H9 (cell line): ENCODE results near the gene PUM2. TPM values are rescaled to one million over a fixed set of nuclear protein-coding genes. Genes with fewer than 3 reads are reported as not detected.

Experiments used
- DNase-seq: peaks from one replicate; pipeline ENCODE4 v3.0.0-alpha.2; 2017
- H2AFZ ChIP-seq: one replicate; pipeline ENCODE4 v1.6.1; 2013; ENCODE audit warnings: mild to moderate bottlenecking, low read length, control low read depth, moderate library complexity
- H2AK5ac ChIP-seq: 2 replicates; pipeline ENCODE4 v1.6.1; 2013; ENCODE audit warnings: low read length, control low read depth, mixed read lengths; ENCODE audit not compliant: insufficient read length
- H2BK120ac ChIP-seq: one replicate; pipeline ENCODE4 v1.6.1; 2013; ENCODE audit warnings: low read depth, mild to moderate bottlenecking, low read length, control low read depth, inconsistent platforms; ENCODE audit not compliant: poor library complexity, severe bottlenecking
- H2BK12ac ChIP-seq: 2 replicates; pipeline ENCODE4 v1.6.1; 2013; ENCODE audit warnings: low read length, control low read depth, mixed read lengths, low read depth; ENCODE audit not compliant: insufficient read length
- H2BK15ac ChIP-seq: 2 replicates; pipeline ENCODE4 v1.6.1; 2013; ENCODE audit warnings: low read depth, low read length, control low read depth
- H2BK20ac ChIP-seq: one replicate; pipeline ENCODE4 v1.6.1; 2013; ENCODE audit warnings: low read depth, mild to moderate bottlenecking, low read length, control low read depth, inconsistent platforms; ENCODE audit not compliant: poor library complexity, severe bottlenecking
- H2BK5ac ChIP-seq: 2 replicates; pipeline ENCODE4 v1.6.1; 2013; ENCODE audit warnings: low read length, control low read depth, mixed read lengths; ENCODE audit not compliant: insufficient read length
- H3K14ac ChIP-seq: 2 replicates; pipeline ENCODE4 v1.6.1; 2013; ENCODE audit warnings: low read length, control low read depth; ENCODE audit not compliant: insufficient read depth
- H3K18ac ChIP-seq: 2 replicates; pipeline ENCODE4 v1.6.1; 2013; ENCODE audit warnings: low read depth, mild to moderate bottlenecking, mixed read lengths, low read length, control low read depth; ENCODE audit not compliant: insufficient read length
- H3K23ac ChIP-seq: 2 replicates; pipeline ENCODE4 v1.6.1; 2013; ENCODE audit warnings: low read length, control low read depth, mixed read lengths, low read depth; ENCODE audit not compliant: insufficient read length
- H3K23me2 ChIP-seq: 2 replicates; pipeline ENCODE4 v1.6.1; 2013; ENCODE audit warnings: low read depth, mild to moderate bottlenecking, mixed read lengths, low read length, control low read depth; ENCODE audit not compliant: insufficient read length, poor library complexity, severe bottlenecking
- H3K27ac ChIP-seq: 2 replicates; pipeline ENCODE4 v1.5.1; 2013; ENCODE audit warnings: low read length, control low read depth, mixed read lengths, low read depth; ENCODE audit not compliant: insufficient read length
- H3K27me3 ChIP-seq: 2 replicates; pipeline ENCODE4 v1.6.1; 2013; ENCODE audit warnings: low read length, control low read depth, inconsistent platforms; ENCODE audit not compliant: insufficient read depth
- H3K4ac ChIP-seq: 2 replicates; pipeline ENCODE4 v1.6.1; 2013; ENCODE audit warnings: low read depth, mild to moderate bottlenecking, control low read depth, inconsistent platforms, low read length, moderate library complexity
- H3K4me1 ChIP-seq: 2 replicates; pipeline ENCODE4 v1.6.1; 2013; ENCODE audit warnings: low read length, control low read depth, inconsistent platforms; ENCODE audit not compliant: insufficient read depth
- H3K4me2 ChIP-seq: 2 replicates; pipeline ENCODE4 v1.6.1; 2013; ENCODE audit warnings: low read length, control low read depth, mixed read lengths; ENCODE audit not compliant: insufficient read length, insufficient read depth
- H3K56ac ChIP-seq: 2 replicates; pipeline ENCODE4 v1.6.1; 2013; ENCODE audit warnings: low read depth, mild to moderate bottlenecking, mixed read lengths, low read length, control low read depth; ENCODE audit not compliant: insufficient read length
- H3K79me1 ChIP-seq: 2 replicates; pipeline ENCODE4 v1.6.1; 2013; ENCODE audit warnings: low read depth, mild to moderate bottlenecking, moderate library complexity, low read length, control low read depth, inconsistent platforms; ENCODE audit not compliant: insufficient read depth, poor library complexity, severe bottlenecking
- H3K79me2 ChIP-seq: 2 replicates; pipeline ENCODE4 v1.6.1; 2013; ENCODE audit warnings: low read length, control low read depth, inconsistent platforms; ENCODE audit not compliant: insufficient read depth
- H3K9ac ChIP-seq: 2 replicates; pipeline ENCODE4 v1.6.1; 2013; ENCODE audit warnings: low read length, control low read depth, mixed read lengths; ENCODE audit not compliant: insufficient read length; ENCODE audit errors: extremely low read depth
- H3K9me3 ChIP-seq: one replicate; pipeline ENCODE4 v1.6.1; 2013; ENCODE audit warnings: low read depth, low read length, inconsistent platforms; ENCODE audit not compliant: control insufficient read depth
- H3T11ph ChIP-seq: one replicate; pipeline ENCODE4 v1.6.1; 2013; ENCODE audit warnings: mild to moderate bottlenecking, low read length, control low read depth, inconsistent platforms
- H4K20me1 ChIP-seq: one replicate; pipeline ENCODE4 v1.6.1; 2013; ENCODE audit not compliant: control insufficient read depth, insufficient read length, insufficient read depth
- H4K5ac ChIP-seq: 2 replicates; pipeline ENCODE4 v1.6.1; 2013; ENCODE audit warnings: low read depth, mild to moderate bottlenecking, mixed read lengths, low read length, control low read depth; ENCODE audit not compliant: insufficient read length
- H4K8ac ChIP-seq: replicated peaks from 2 replicates; pipeline ENCODE4 v1.6.1; 2013; ENCODE audit warnings: low read length, control low read depth, mixed read lengths, low read depth; ENCODE audit not compliant: insufficient read length
- H4K91ac ChIP-seq: 2 replicates; pipeline ENCODE4 v1.6.1; 2013; ENCODE audit warnings: low read depth, mild to moderate bottlenecking, moderate library complexity, mixed read lengths, low read length, control low read depth; ENCODE audit not compliant: insufficient read length
- H3K27ac Mint-ChIP-seq, 3 experiments: 2 replicates in 2 of 3; 3 replicates in 1 of 3; pipeline ENCODE4 v1.8.0; 2020 to 2021; ENCODE audit warnings: mixed read lengths in 3 of 3, mild to moderate bottlenecking in 1 of 3, moderate library complexity in 1 of 3
- H3K27me3 Mint-ChIP-seq: 2 replicates; pipeline ENCODE4 v1.8.0; 2021; ENCODE audit warnings: low read depth, mild to moderate bottlenecking, moderate library complexity, mixed read lengths
- H3K36me3 Mint-ChIP-seq, 3 experiments: 2 replicates in 2 of 3; 3 replicates in 1 of 3; pipeline ENCODE4 v1.8.0; 2020 to 2021; ENCODE audit warnings: low read depth in 3 of 3, mixed read lengths in 3 of 3; ENCODE audit not compliant: insufficient read depth in 1 of 3
- H3K4me1 Mint-ChIP-seq, 2 experiments: 2 replicates each; pipeline ENCODE4 v1.8.0; 2020; ENCODE audit warnings: mixed read lengths in 2 of 2
- H3K4me3 Mint-ChIP-seq, 2 experiments: 2 replicates in 1 of 2; 3 replicates in 1 of 2; pipeline ENCODE4 v1.8.0; 2020 to 2021; ENCODE audit warnings: mild to moderate bottlenecking in 2 of 2, mixed read lengths in 2 of 2, moderate library complexity in 1 of 2
- H3K9me3 Mint-ChIP-seq, 2 experiments: 2 replicates in 1 of 2; 3 replicates in 1 of 2; pipeline ENCODE4 v1.8.0; 2020; ENCODE audit warnings: mild to moderate bottlenecking in 2 of 2, mixed read lengths in 2 of 2, moderate library complexity in 1 of 2
- CTCF ChIP-seq: fragments of 200-600 bp; sonication (generic); conservative IDR thresholded peaks from 3 replicates; pipeline ENCODE4 v1.8.0; 2021; ENCODE audit warnings: antibody characterized with exemption, mild to moderate bottlenecking
- WGBS: extraction: QIAGEN DNeasy Blood & Tissue Kit; methylation state at CpG from one replicate; pipeline ENCODE4 v1.1.7; 2013; ENCODE audit warnings: missing lambda C conversion rate, low lambda C conversion rate, mixed read lengths; ENCODE audit not compliant: insufficient read length; ENCODE audit errors: extremely low coverage; 5-methylcytosine and 5-hydroxymethylcytosine counted together
- total RNA-seq: library from RNA; stranded (reverse); gene quantifications from 2 replicates; pipeline ENCODE4 v1.2.1, GENCODE V29; 2021

The PUM2 gene
- total RNA-seq, 1 experiment from 2014 or later = 96.6 TPM

GRCh38 chr2:20200697-20201555, 149.7 kb downstream of the PUM2 start:
- no peak overlapping the region for H4K8ac ChIP-seq
- H3K4ac ChIP-seq = no peak overlapping the region
- H3K27ac ChIP-seq = no peak overlapping the region
- H4K91ac ChIP-seq = no peak overlapping the region
- peaks cover 7 to 12% of the 10 kb centered on the region in 2 experiments for H3K4me1 Mint-ChIP-seq
- H3K56ac ChIP-seq = no peak overlapping the region
- H3K4me1 ChIP-seq = no peaks in the 10 kb centered on the region; the same call in 1 of the 2 replicates
- no peaks in the 10 kb centered on the region; a peak in 1 of 5 replicates for H3K9me3 Mint-ChIP-seq
- H3T11ph ChIP-seq = no peak overlapping the region
- no peaks in the 10 kb centered on the region for H4K20me1 ChIP-seq
- no peak overlapping the region; the same call in 1 of the 2 replicates for H2BK15ac ChIP-seq
- H3K27ac Mint-ChIP-seq = peak overlapping the region in 1 of 3 experiments; percentile 44; a peak in 3 of 7 replicates
- no peak overlapping the region for H3K9ac ChIP-seq
- no peak overlapping the region for H2AFZ ChIP-seq
- H2AK5ac ChIP-seq = no peak overlapping the region
- H3K23me2 ChIP-seq = no peaks in the 10 kb centered on the region
- TF ChIP-seq CTCF = no peak
- no peak overlapping the region for H3K23ac ChIP-seq
- no peak overlapping the region for H3K4me2 ChIP-seq
- no peak overlapping the region for H4K5ac ChIP-seq
- H3K36me3 Mint-ChIP-seq = peaks cover 27 to 40% (median 38%) of the 10 kb centered on the region in 3 experiments
- no peak overlapping the region for H2BK5ac ChIP-seq
- H3K9me3 ChIP-seq = no peaks in the 10 kb centered on the region
- H2BK120ac ChIP-seq = no peak overlapping the region
- no CpG with 5 or more reads among the region's 26 CpGs for WGBS
- H3K79me2 ChIP-seq = no peaks in the 10 kb centered on the region
- no peaks in the 10 kb centered on the region for H3K27me3 Mint-ChIP-seq
- no peaks in the 10 kb centered on the region for H3K79me1 ChIP-seq
- no peak overlapping the region for H2BK20ac ChIP-seq
- H3K4me3 Mint-ChIP-seq = no peak overlapping the region
- no peak for DNase-seq
- H2BK12ac ChIP-seq = no peak overlapping the region
- no peaks in the 10 kb centered on the region for H3K27me3 ChIP-seq
- H3K14ac ChIP-seq = no peak overlapping the region
- no peak overlapping the region for H3K18ac ChIP-seq
